Adrenal gland (tissue), 12 donors: Measurements from ENCODE around the gene SDHAF1. TPM values are rescaled to one million over a fixed set of nuclear protein-coding genes. Genes with fewer than 3 reads are reported as not detected.
A peak's percentile ranks its signal among the peaks of the same experiment; 100 is the strongest.

Source experiments
- DNase-seq, 7 donors: peaks; one replicate each; pipeline ENCODE4 v3.0.0-alpha.2; 2019 to 2020
- H3K27ac ChIP-seq, 5 donors: fragments of 200-600 bp; sonication (generic) in 4 of 5; 1 replicate in 3 of 5; 2 replicates in 2 of 5; pipeline versions ENCODE4 v1.5.1 to v1.8.0; 2016 to 2020; ENCODE audit warnings: mild to moderate bottlenecking in 1 of 5
- H3K27me3 ChIP-seq: fragments of 200-600 bp; 2 replicates; pipeline ENCODE4 v1.8.0; 2021
- H3K36me3 ChIP-seq, 2 donors: fragments of 200-600 bp; replicated peaks in 1 of 2; 1 replicate in 1 of 2; 2 replicates in 1 of 2; pipeline versions ENCODE4 v1.5.1 to v1.8.0; 2018 to 2022
- H3K4me1 ChIP-seq, 2 donors: fragments of 200-600 bp; replicated peaks in 1 of 2; 1 replicate in 1 of 2; 2 replicates in 1 of 2; pipeline versions ENCODE4 v1.5.1 to v1.8.0; 2018 to 2021
- H3K4me3 ChIP-seq, 4 donors: fragments of 200-600 bp; sonication (generic) in 3 of 4; one replicate each; pipeline ENCODE4 v1.5.1; 2016 to 2018
- H3K9me3 ChIP-seq, 3 donors: fragments of 200-600 bp; sonication (generic) in 1 of 3; replicated peaks in 1 of 3; 1 replicate in 2 of 3; 2 replicates in 1 of 3; pipeline versions ENCODE4 v1.5.1 to v1.8.0; 2016 to 2021
- CTCF ChIP-seq, 6 experiments: fragments of 450-650 bp in 4 of 6; fragments of 200-600 bp in 2 of 6; sonication (generic) in 1 of 6; IDR thresholded peaks; 1 replicate in 5 of 6; 2 replicates in 1 of 6; pipeline versions ENCODE4 v1.5.1 to v1.8.0; 2016 to 2021; ENCODE audit warnings: antibody characterized with exemption in 6 of 6, mild to moderate bottlenecking in 2 of 6, moderate library complexity in 1 of 6
- POLR2A ChIP-seq, 2 donors: fragments of 450-650 bp; IDR thresholded peaks; one replicate each; pipeline ENCODE4 v1.6.1; 2017; ENCODE audit warnings: antibody characterized with exemption in 2 of 2, mild to moderate bottlenecking in 2 of 2, moderate library complexity in 1 of 2
- WGBS, 4 donors: extraction: QIAGEN DNeasy Blood & Tissue Kit in 2 of 4; methylation state at CpG; one replicate each; pipeline versions ENCODE4 v1.1.5 to v1.1.7; 2013 to 2017; 5-methylcytosine and 5-hydroxymethylcytosine counted together
- intact Hi-C, 2 donors: fragments of 100-400 bp; cut with DNase I; formaldehyde crosslinking; loops; one replicate each; pipeline versions ENCODE4 v1.14.1 to v1.15.0; 2022 to 2023
- polyA plus RNA-seq, 3 donors: library from polyadenylated mRNA; stranded (reverse); fragments of 200-250 nt in 2 of 3; fragments of 350-450 nt in 1 of 3; fragmentation: Illumina TruSeq in 1 of 3; extraction: RNeasy Lipid Tissue Mini Kit (QIAGEN cat#74804) in 1 of 3; gene quantifications; one replicate each; pipeline ENCODE4 v1.2.3, GENCODE V29; 2013 to 2014
- total RNA-seq, 9 donors: library from RNA; depleted of rRNA in 4 of 9; stranded (reverse); fragments of >200 nt in 4 of 9; fragments of 120-200 nt in 1 of 9; fragmentation: NEBNext Ultra II Directional in 1 of 9; extraction: Animal tissue kit (Norgen Biotek cat#: 25700) in 1 of 9; gene quantifications; one replicate each; pipeline versions ENCODE4 v1.1.0 to v1.2.4, GENCODE V29; 2013 to 2023
- donor health status: healthy with polysubstance abuse.
- donor health status: Bipolar disorder and iron deficiency.
- donor health status: DM: yes; HTN: yes; CAD: no.
- donor health status: DM: no; HTN: no; CAD: no.
- donor health status: DM: no; HTN: no; CAD: no.
- donor health status: DM: yes; HTN: yes; CAD: no.

The SDHAF1 gene
- total and polyA plus RNA-seq, 12 donors, result 13.7 to 68.9 (median 23.3) TPM

GRCh38 chr19:36010402-36010801 is 15.4 kb downstream of the SDHAF1 start:
- Histone ChIP-seq H3K27ac (no peak overlapping the region), H3K4me1 (peaks cover 16 to 18% of the 10 kb centered on the region in 2 donors), H3K36me3 (no peaks in the 10 kb centered on the region), H3K9me3 (no peaks in the 10 kb centered on the region), H3K27me3 (no peaks in the 10 kb centered on the region), H3K4me3 (no peak overlapping the region)
- WGBS, 4 donors, result 88 to 100% (median 98%) methylated on average over 2 to 11 of the region's 11 CpGs
- DNase-seq, result no peak
- intact Hi-C loops, result loop anchor here in 1 of 2 donors (5.0 kb wide), 1 partner anchor 42 kb away; the partner anchor contains the start of genes THAP8 and WDR62
- no peak for TF ChIP-seq CTCF (IDR thresholded peaks at IDR 0.05)

GRCh38 chr19:36013280-36014011 is 18.5 kb downstream of the SDHAF1 start:
- H3K4me3 ChIP-seq, result peak overlapping the region in 3 of 4 donors; percentile 39 to 57 (median 54)
- H3K9me3 ChIP-seq, result no peaks in the 10 kb centered on the region
- no peaks in the 10 kb centered on the region for H3K27me3 ChIP-seq
- TF ChIP-seq POLR2A (IDR thresholded peaks at IDR 0.05) (no peak), CTCF (IDR thresholded peaks at IDR 0.05) (no peak)
- H3K4me1 ChIP-seq, result peaks cover 16 to 18% of the 10 kb centered on the region in 2 donors
- H3K36me3 ChIP-seq, result peaks cover 0 to 3% of the 10 kb centered on the region in 2 donors
- intact Hi-C loops, result loop anchor here in 1 of 2 donors (5.0 kb wide), 1 partner anchor 39 kb away; the partner anchor contains the start of genes THAP8 and WDR62
- 24 to 32% (median 31%) methylated on average over 14 to 15 of the region's 15 CpGs for WGBS, 4 donors
- no peak for DNase-seq
- peak overlapping the region in 4 of 5 donors; percentile 43 to 79 (median 68) for H3K27ac ChIP-seq

GRCh38 chr19:36014012-36014924 is 19.3 kb downstream of the SDHAF1 start, which contains the start of gene ALKBH6:
Gene ALKBH6 (minus strand): TSS chr19:36014213. CDS start chr19:36013397, 816 bp downstream.
- intact Hi-C loops, result loop anchor here in 1 of 2 donors (5.0 kb wide), 1 partner anchor 38 kb away; the partner anchor contains the start of genes THAP8 and WDR62
- Histone ChIP-seq H3K4me1 (peaks cover 11 to 12% of the 10 kb centered on the region in 2 donors), H3K9me3 (no peaks in the 10 kb centered on the region), H3K27me3 (no peaks in the 10 kb centered on the region), H3K27ac (peak within 1 kb of the TSS in 4 of 5 donors; percentile 43 to 79 (median 68)), H3K4me3 (peak within 1 kb of the TSS in 3 of 4 donors; percentile 39 to 57 (median 54)), H3K36me3 (peaks cover 0 to 3% of the 10 kb centered on the region in 2 donors)
- 2 to 4% (median 2%) methylated on average over 19 to 42 of the region's 42 CpGs for WGBS, 4 donors
- peak; percentile 99 to 100 (median 100) for DNase-seq
- TF ChIP-seq CTCF (IDR thresholded peaks at IDR 0.05) (peak in 1 of 6 experiments; percentile 2), POLR2A (IDR thresholded peaks at IDR 0.05) (peak in 1 of 2 donors; percentile 22)
